GM21526 (cell line): Measurements from ENCODE around the gene SHH.

Source experiments
- ATAC-seq: cut with Tn5 transposase; IDR thresholded peaks from one replicate; pipeline ENCODE4 v1.9.1; 2021; ENCODE audit warnings: moderate library complexity; ENCODE audit not compliant: unreplicated experiment, low FRiP score

Gene SHH

GRCh38 chr7:155750255-155751125 lies 61.8 kb downstream of the SHH start:
- no peak for ATAC-seq
